ENCODE data around the gene KLK11. TPM values are rescaled to one million over a fixed set of nuclear protein-coding genes. Genes with fewer than 3 reads are reported as not detected.

The KLK11 gene
- total RNA-seq = 1.9 TPM
- 17.2 TPM for polyA plus RNA-seq
- long read RNA-seq, donor 1 = 0 reads
- long read RNA-seq, donor 2, partial matches to known transcripts = 0 of 3 reads
- long read RNA-seq, donor 2, other reads (novel, unspliced or antisense) = 0 of 3 reads
- long read RNA-seq, donor 3, partial matches to known transcripts = 0 of 1 reads
- long read RNA-seq, donor 3, other reads (novel, unspliced or antisense) = 0 of 1 reads
- long read RNA-seq, donor 4 = 0 reads
- long read RNA-seq, donor 5, partial matches to known transcripts = 0 of 1 reads
- long read RNA-seq, donor 5, other reads (novel, unspliced or antisense) = 0 of 1 reads
- long read RNA-seq, donor 6 = 0 reads
- long read RNA-seq, donor 7 = 0 reads
- long read RNA-seq, donor 8 = 0 reads
- long read RNA-seq, donor 9 = 0 reads
- long read RNA-seq, donor 10 = 0 reads

- Histone ChIP-seq H3K36me3 (ENCODE audit: control insufficient read depth in 2 of 2, insufficient read depth in 2 of 2, low read length in 1 of 2) (no peaks in the 10 kb centered on the region), H3K4me3 (ENCODE audit: low read length in 2 of 2) (no peak within 1 kb of the TSS), H3K4me1 (ENCODE audit: control insufficient read depth in 2 of 2, insufficient read depth in 2 of 2, low read length in 2 of 2) (no peaks in the 10 kb centered on the region), H3K27ac (ENCODE audit: low read depth in 1 of 2, low read length in 1 of 2) (peak within 1 kb of the TSS; percentile 5 to 54), H3K9me3 (ENCODE audit: control insufficient read depth in 2 of 2, insufficient read depth in 1 of 2, low read length in 1 of 2) (no peaks in the 10 kb centered on the region), H3K27me3 (ENCODE audit: control insufficient read depth in 2 of 2, insufficient read depth in 1 of 2, low read length in 1 of 2) (peaks cover 0 to 17% of the 10 kb centered on the region in 2 donors)
- DNase-seq (ENCODE audit: low read depth in 6 of 9, low spot score in 9 of 9) = no peak
- WGBS = 89% methylated on average over 11 of the region's 11 CpGs
These were observed at the start of gene KLK11 for GRCh38 chr19:51026554-51026831. KLK11 (minus strand) TSS chr19:51026616; CDS start chr19:51025631, 985 bp downstream.

- no peak for DNase-seq (ENCODE audit: low read depth in 6 of 9, low spot score in 9 of 9)
- Histone ChIP-seq H3K4me3 (ENCODE audit: low read length in 2 of 2) (no peak overlapping the region), H3K36me3 (ENCODE audit: control insufficient read depth in 2 of 2, insufficient read depth in 2 of 2, low read length in 1 of 2) (no peaks in the 10 kb centered on the region), H3K27ac (ENCODE audit: low read depth in 1 of 2, low read length in 1 of 2) (no peak overlapping the region), H3K4me1 (ENCODE audit: control insufficient read depth in 2 of 2, insufficient read depth in 2 of 2, low read length in 2 of 2) (no peaks in the 10 kb centered on the region), H3K27me3 (ENCODE audit: control insufficient read depth in 2 of 2, insufficient read depth in 1 of 2, low read length in 1 of 2) (no peaks in the 10 kb centered on the region), H3K9me3 (ENCODE audit: control insufficient read depth in 2 of 2, insufficient read depth in 1 of 2, low read length in 1 of 2) (no peaks in the 10 kb centered on the region)
- 96% methylated on average over 5 of the region's 5 CpGs for WGBS
These were observed 49.6 kb upstream of the KLK11 start for GRCh38 chr19:51075998-51076397.

GRCh38 chr19:51071095-51071405 lies 44.6 kb upstream of the KLK11 start:
- DNase-seq (ENCODE audit: low read depth in 6 of 9, low spot score in 9 of 9) = no peak
- H3K4me1 ChIP-seq (ENCODE audit: control insufficient read depth in 2 of 2, insufficient read depth in 2 of 2, low read length in 2 of 2) = no peaks in the 10 kb centered on the region
- no peaks in the 10 kb centered on the region for H3K36me3 ChIP-seq (ENCODE audit: control insufficient read depth in 2 of 2, insufficient read depth in 2 of 2, low read length in 1 of 2)
- H3K9me3 ChIP-seq (ENCODE audit: control insufficient read depth in 2 of 2, insufficient read depth in 1 of 2, low read length in 1 of 2) = no peaks in the 10 kb centered on the region
- H3K4me3 ChIP-seq (ENCODE audit: low read length in 2 of 2) = no peak overlapping the region
- no peak overlapping the region for H3K27ac ChIP-seq (ENCODE audit: low read depth in 1 of 2, low read length in 1 of 2)
- WGBS = 80% methylated on average over 4 of the region's 4 CpGs
- peaks cover 0 to 7% of the 10 kb centered on the region in 2 donors for H3K27me3 ChIP-seq (ENCODE audit: control insufficient read depth in 2 of 2, insufficient read depth in 1 of 2, low read length in 1 of 2)

- Histone ChIP-seq H3K27ac (ENCODE audit: low read depth in 1 of 2, low read length in 1 of 2) (no peak overlapping the region), H3K36me3 (ENCODE audit: control insufficient read depth in 2 of 2, insufficient read depth in 2 of 2, low read length in 1 of 2) (no peaks in the 10 kb centered on the region), H3K9me3 (ENCODE audit: control insufficient read depth in 2 of 2, insufficient read depth in 1 of 2, low read length in 1 of 2) (no peaks in the 10 kb centered on the region), H3K27me3 (ENCODE audit: control insufficient read depth in 2 of 2, insufficient read depth in 1 of 2, low read length in 1 of 2) (peaks cover 2 to 13% of the 10 kb centered on the region in 2 donors), H3K4me3 (ENCODE audit: low read length in 2 of 2) (no peak overlapping the region), H3K4me1 (ENCODE audit: control insufficient read depth in 2 of 2, insufficient read depth in 2 of 2, low read length in 2 of 2) (no peaks in the 10 kb centered on the region)
- WGBS = 95% methylated on average over 5 of the region's 5 CpGs
- DNase-seq (ENCODE audit: low read depth in 6 of 9, low spot score in 9 of 9) = no peak
These were observed 44.1 kb upstream of the KLK11 start for GRCh38 chr19:51070334-51071094.

GRCh38 chr19:51066393-51067186 lies 40.2 kb upstream of the KLK11 start:
- H3K36me3 ChIP-seq (ENCODE audit: control insufficient read depth in 2 of 2, insufficient read depth in 2 of 2, low read length in 1 of 2) = no peaks in the 10 kb centered on the region
- H3K4me1 ChIP-seq (ENCODE audit: control insufficient read depth in 2 of 2, insufficient read depth in 2 of 2, low read length in 2 of 2) = no peaks in the 10 kb centered on the region
- DNase-seq (ENCODE audit: low read depth in 6 of 9, low spot score in 9 of 9) = no peak
- H3K9me3 ChIP-seq (ENCODE audit: control insufficient read depth in 2 of 2, insufficient read depth in 1 of 2, low read length in 1 of 2) = no peaks in the 10 kb centered on the region
- no peak overlapping the region for H3K27ac ChIP-seq (ENCODE audit: low read depth in 1 of 2, low read length in 1 of 2)
- 70% methylated on average over 7 of the region's 7 CpGs for WGBS
- no peak overlapping the region for H3K4me3 ChIP-seq (ENCODE audit: low read length in 2 of 2)
- H3K27me3 ChIP-seq (ENCODE audit: control insufficient read depth in 2 of 2, insufficient read depth in 1 of 2, low read length in 1 of 2) = peaks cover 13 to 32% of the 10 kb centered on the region in 2 donors

GRCh38 chr19:51065221-51065960 lies 39.0 kb upstream of the KLK11 start:
- no peak for DNase-seq (ENCODE audit: low read depth in 6 of 9, low spot score in 9 of 9)
- H3K4me3 ChIP-seq (ENCODE audit: low read length in 2 of 2) = peak overlapping the region in 1 of 2 donors; percentile 34
- H3K4me1 ChIP-seq (ENCODE audit: control insufficient read depth in 2 of 2, insufficient read depth in 2 of 2, low read length in 2 of 2) = no peaks in the 10 kb centered on the region
- 14% methylated on average over 25 of the region's 25 CpGs for WGBS
- H3K27ac ChIP-seq (ENCODE audit: low read depth in 1 of 2, low read length in 1 of 2) = no peak overlapping the region
- H3K9me3 ChIP-seq (ENCODE audit: control insufficient read depth in 2 of 2, insufficient read depth in 1 of 2, low read length in 1 of 2) = no peaks in the 10 kb centered on the region
- H3K27me3 ChIP-seq (ENCODE audit: control insufficient read depth in 2 of 2, insufficient read depth in 1 of 2, low read length in 1 of 2) = peaks cover 13 to 32% of the 10 kb centered on the region in 2 donors
- H3K36me3 ChIP-seq (ENCODE audit: control insufficient read depth in 2 of 2, insufficient read depth in 2 of 2, low read length in 1 of 2) = no peaks in the 10 kb centered on the region

- Histone ChIP-seq H3K36me3 (ENCODE audit: control insufficient read depth in 2 of 2, insufficient read depth in 2 of 2, low read length in 1 of 2) (no peaks in the 10 kb centered on the region), H3K4me3 (ENCODE audit: low read length in 2 of 2) (peak within 1 kb of the TSS in 1 of 2 donors; percentile 34), H3K9me3 (ENCODE audit: control insufficient read depth in 2 of 2, insufficient read depth in 1 of 2, low read length in 1 of 2) (no peaks in the 10 kb centered on the region), H3K27me3 (ENCODE audit: control insufficient read depth in 2 of 2, insufficient read depth in 1 of 2, low read length in 1 of 2) (peaks cover 13 to 32% of the 10 kb centered on the region in 2 donors), H3K4me1 (ENCODE audit: control insufficient read depth in 2 of 2, insufficient read depth in 2 of 2, low read length in 2 of 2) (no peaks in the 10 kb centered on the region), H3K27ac (ENCODE audit: low read depth in 1 of 2, low read length in 1 of 2) (no peak within 1 kb of the TSS)
- 16% methylated on average over 38 of the region's 38 CpGs for WGBS
- no peak for DNase-seq (ENCODE audit: low read depth in 6 of 9, low spot score in 9 of 9)
These were observed 38.3 kb upstream of the KLK11 start, which contains the start of gene KLK13 for GRCh38 chr19:51064534-51065220. KLK13 (minus strand) TSS chr19:51065092; CDS start chr19:51065067, 25 bp downstream.

- H3K36me3 ChIP-seq (ENCODE audit: control insufficient read depth in 2 of 2, insufficient read depth in 2 of 2, low read length in 1 of 2) = no peaks in the 10 kb centered on the region
- DNase-seq (ENCODE audit: low read depth in 6 of 9, low spot score in 9 of 9) = no peak
- no peaks in the 10 kb centered on the region for H3K4me1 ChIP-seq (ENCODE audit: control insufficient read depth in 2 of 2, insufficient read depth in 2 of 2, low read length in 2 of 2)
- 96% methylated on average over 7 of the region's 7 CpGs for WGBS
- H3K27me3 ChIP-seq (ENCODE audit: control insufficient read depth in 2 of 2, insufficient read depth in 1 of 2, low read length in 1 of 2) = peaks cover 13 to 32% of the 10 kb centered on the region in 2 donors
- H3K9me3 ChIP-seq (ENCODE audit: control insufficient read depth in 2 of 2, insufficient read depth in 1 of 2, low read length in 1 of 2) = no peaks in the 10 kb centered on the region
- H3K27ac ChIP-seq (ENCODE audit: low read depth in 1 of 2, low read length in 1 of 2) = no peak overlapping the region
- H3K4me3 ChIP-seq (ENCODE audit: low read length in 2 of 2) = no peak overlapping the region
These were observed 37.2 kb upstream of the KLK11 start for GRCh38 chr19:51063664-51064063.
